Activated CD8-positive, alpha-beta T cell treated with anti-CD3 and anti-CD28 coated beads, Interleukin-2, amount 10 ng/mL, durations not matched to agents 7 days and 5 days (primary cell): Measurements from ENCODE around the gene SAMD14. TPM values are rescaled to one million over a fixed set of nuclear protein-coding genes. Genes with fewer than 3 reads are reported as not detected.

Experiments used
- ATAC-seq: fragments of 150-1000 bp; cut with Tn5 transposase; one replicate; pipeline ENCODE4 v1.10.0; 2021; ENCODE audit warnings: moderate library complexity
- CTCF ChIA-PET: fragments of 350-600 bp; sonication (Branson Sonifier 250); formaldehyde crosslinking; loops from one replicate; lab custom pipeline; 2021; ENCODE audit warnings: antibody characterized with exemption; lab: Charles Lee
- POLR2A ChIA-PET: fragments of 350-600 bp; sonication (Branson Sonifier 250); formaldehyde crosslinking; loops from one replicate; lab custom pipeline; 2021; ENCODE audit warnings: antibody characterized with exemption; lab: Charles Lee
- DNase-seq: peaks from one replicate; pipeline ENCODE4 v3.0.0-alpha.2; 2020
- H3K27ac Mint-ChIP-seq: one replicate; pipeline ENCODE4 v1.8.0; 2021; ENCODE audit warnings: mild to moderate bottlenecking, mixed read lengths
- H3K27me3 Mint-ChIP-seq: one replicate; pipeline ENCODE4 v1.8.0; 2021; ENCODE audit warnings: low read depth, mixed read lengths
- H3K36me3 Mint-ChIP-seq: one replicate; pipeline ENCODE4 v1.8.0; 2021; ENCODE audit warnings: low read depth, mixed read lengths
- H3K4me1 Mint-ChIP-seq: one replicate; pipeline ENCODE4 v1.8.0; 2021; ENCODE audit warnings: low read depth, mixed read lengths
- H3K4me3 Mint-ChIP-seq: one replicate; pipeline ENCODE4 v1.8.0; 2021; ENCODE audit warnings: mild to moderate bottlenecking, mixed read lengths
- H3K9me3 Mint-ChIP-seq: one replicate; pipeline ENCODE4 v1.8.0; 2022; ENCODE audit warnings: mixed read lengths; ENCODE audit not compliant: insufficient read depth
- total RNA-seq, 2 experiments: library from RNA; stranded (reverse); gene quantifications; one replicate each; pipeline ENCODE4 v1.2.3, GENCODE V29; 2021

Gene SAMD14
- total RNA-seq, 2 experiments from 2014 or later, result 0.50 to 0.55 TPM

DNA sequence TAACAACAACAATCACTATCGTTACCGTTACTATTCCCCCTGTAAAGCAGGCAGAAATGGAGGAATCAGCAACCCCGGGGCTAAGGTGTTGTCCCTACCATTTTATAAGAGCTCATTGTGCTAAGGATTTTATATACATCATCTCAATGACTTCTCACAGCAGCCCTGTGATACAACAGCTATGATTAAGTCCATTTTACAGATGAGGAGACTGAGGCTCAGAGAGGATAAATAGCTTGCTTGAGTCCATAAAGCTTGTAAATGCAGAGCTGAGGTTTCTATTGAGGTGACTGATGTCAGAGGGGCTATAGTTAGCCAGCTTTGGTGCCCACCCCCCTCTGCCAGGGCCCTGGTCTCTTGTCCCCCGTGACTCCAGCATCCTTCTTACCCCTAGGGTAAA, 51.5 kb downstream of the SAMD14 start:
- ATAC-seq (no peak), DNase-seq (no peak)
- ChIA-PET CTCF (interaction anchor here (1.2 to 2.4 kb wide), 5 partner anchors 9 to 126 kb away, joined by 3 to 17 read pairs (median 10); partner anchors contain the start of gene ITGA3), POLR2A (no interaction called here)
- Mint-ChIP-seq H3K9me3 (no peaks in the 10 kb centered on the region), H3K4me3 (no peak overlapping the region), H3K36me3 (no peaks in the 10 kb centered on the region), H3K4me1 (no peaks in the 10 kb centered on the region), H3K27me3 (no peaks in the 10 kb centered on the region), H3K27ac (no peak overlapping the region)

DNA sequence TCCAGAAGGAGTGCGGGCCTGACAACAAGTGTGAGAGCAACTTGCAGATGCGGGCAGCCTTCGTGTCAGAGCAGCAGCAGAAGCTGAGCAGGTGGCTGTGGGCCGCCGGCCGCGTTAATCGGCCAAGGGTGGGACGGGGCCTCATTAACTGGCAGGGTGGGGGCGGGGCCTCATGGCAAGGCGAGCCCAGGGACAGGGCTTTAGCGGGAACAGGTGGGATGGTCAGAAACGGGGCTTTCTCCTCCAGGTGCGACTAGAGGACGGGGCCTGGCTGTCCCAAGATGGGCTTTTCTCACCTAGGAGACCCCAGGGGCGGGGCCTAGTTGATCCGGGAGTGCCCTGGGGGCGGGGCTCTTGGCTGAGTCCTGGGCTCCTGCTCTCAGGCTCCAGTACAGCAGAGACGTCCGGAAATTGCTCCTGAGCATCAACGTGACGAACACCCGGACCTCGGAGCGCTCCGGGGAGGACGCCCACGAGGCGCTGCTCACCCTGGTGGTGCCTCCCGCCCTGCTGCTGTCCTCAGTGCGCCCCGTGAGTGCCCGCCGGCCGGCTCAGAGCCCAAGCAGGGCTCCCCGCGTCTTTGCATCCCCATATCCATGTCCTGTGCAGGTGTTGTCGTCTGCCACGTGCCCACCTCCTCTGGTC, 53.2 kb downstream of the SAMD14 start:
- H3K27me3 Mint-ChIP-seq, result no peaks in the 10 kb centered on the region
- H3K4me1 Mint-ChIP-seq, result peaks cover 4% of the 10 kb centered on the region
- no peak overlapping the region for H3K27ac Mint-ChIP-seq
- no peaks in the 10 kb centered on the region for H3K9me3 Mint-ChIP-seq
- H3K36me3 Mint-ChIP-seq, result no peaks in the 10 kb centered on the region
- ATAC-seq (no peak), DNase-seq (no peak)
- no peak overlapping the region for H3K4me3 Mint-ChIP-seq
- CTCF ChIA-PET, result interaction anchor here (1.1 to 2.4 kb wide), 4 partner anchors 11 to 20 kb away, joined by 5 to 17 read pairs (median 11); partner anchors contain the start of gene ITGA3
- POLR2A ChIA-PET, result no interaction called here

DNA sequence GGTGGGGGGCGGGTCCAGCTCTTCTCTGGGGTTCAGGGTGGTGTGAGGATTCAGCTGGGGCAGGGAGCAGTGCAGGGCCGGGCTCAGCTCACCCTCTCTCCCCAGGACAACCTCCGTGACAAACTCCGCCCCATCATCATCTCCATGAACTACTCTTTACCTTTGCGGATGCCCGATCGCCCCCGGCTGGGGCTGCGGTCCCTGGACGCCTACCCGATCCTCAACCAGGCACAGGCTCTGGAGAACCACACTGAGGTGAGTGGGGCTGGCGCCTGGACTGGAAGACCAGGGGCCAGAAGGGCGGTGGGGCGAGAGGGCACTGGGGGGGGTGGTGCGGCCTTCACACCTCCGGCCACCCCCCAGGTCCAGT, 53.8 kb downstream of the SAMD14 start:
- no peak for DNase-seq
- H3K4me3 Mint-ChIP-seq, result no peak overlapping the region
- CTCF ChIA-PET, result interaction anchor here (1.1 kb wide), 1 partner anchor 11 kb away, joined by 5 read pairs; no protein-coding TSS in a partner anchor
- H3K27ac Mint-ChIP-seq, result no peak overlapping the region
- H3K4me1 Mint-ChIP-seq, result peaks cover 4% of the 10 kb centered on the region
- no peaks in the 10 kb centered on the region for H3K9me3 Mint-ChIP-seq
- no peaks in the 10 kb centered on the region for H3K27me3 Mint-ChIP-seq
- no peak for ATAC-seq
- peaks cover 3% of the 10 kb centered on the region for H3K36me3 Mint-ChIP-seq
- POLR2A ChIA-PET, result interaction anchor here (1.1 kb wide), 1 partner anchor 8 kb away, joined by 3 read pairs; no protein-coding TSS in a partner anchor

DNA sequence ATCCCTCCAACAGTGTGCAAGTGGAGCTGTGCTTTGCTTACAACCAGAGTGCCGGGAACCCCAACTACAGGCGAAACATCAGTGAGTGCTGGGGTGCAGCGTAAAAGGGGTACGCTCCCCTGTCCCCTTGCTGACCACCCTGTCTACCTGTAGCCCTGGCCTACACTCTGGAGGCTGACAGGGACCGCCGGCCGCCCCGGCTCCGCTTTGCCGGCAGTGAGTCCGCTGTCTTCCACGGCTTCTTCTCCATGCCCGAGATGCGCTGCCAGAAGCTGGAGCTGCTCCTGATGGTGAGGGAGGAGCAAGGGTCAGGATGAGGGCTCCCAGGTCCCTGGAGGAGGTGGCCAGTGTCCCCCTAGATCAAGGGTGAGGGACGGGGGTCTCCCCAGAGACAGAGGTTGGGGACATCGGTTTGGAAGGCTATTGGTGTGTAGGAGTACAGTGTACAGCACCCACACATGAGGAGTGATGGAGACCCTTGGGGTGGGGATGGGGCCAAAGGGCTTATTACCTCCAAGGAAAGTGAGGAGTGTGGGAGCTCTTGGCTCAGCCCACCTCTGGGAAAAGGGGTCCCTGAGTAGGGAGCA, 54.4 kb downstream of the SAMD14 start:
- no peak overlapping the region for H3K27ac Mint-ChIP-seq
- CTCF ChIA-PET, result interaction anchor here (1.1 kb wide), 1 partner anchor 12 kb away, joined by 5 read pairs; no protein-coding TSS in a partner anchor

DNA sequence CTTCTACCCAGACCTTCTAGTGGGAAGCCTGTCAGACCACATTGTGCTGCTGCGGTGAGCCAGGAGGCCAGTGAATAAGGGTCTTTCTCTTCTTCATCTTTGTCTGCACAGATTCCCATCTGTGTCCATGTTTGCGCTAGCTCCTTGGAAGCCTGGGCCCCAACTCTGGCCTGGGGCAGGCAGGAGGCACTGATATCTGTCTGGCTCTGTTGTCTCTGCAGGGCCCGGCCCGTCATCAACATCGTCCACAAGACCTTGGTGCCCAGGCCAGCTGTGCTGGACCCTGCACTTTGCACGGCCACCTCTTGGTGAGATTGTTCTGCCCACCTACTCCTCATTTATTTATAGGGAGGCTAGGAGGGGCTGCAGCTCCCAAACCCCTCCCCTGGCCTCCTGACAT, 55.7 kb downstream of the SAMD14 start:
- ATAC-seq, result no peak
- H3K36me3 Mint-ChIP-seq, result peaks cover 6% of the 10 kb centered on the region
- no peak for DNase-seq
- H3K4me1 Mint-ChIP-seq, result peaks cover 4% of the 10 kb centered on the region
- ChIA-PET POLR2A (no interaction called here), CTCF (interaction anchor here (1.1 to 2.8 kb wide), 2 partner anchors 13 to 20 kb away, joined by 6 to 12 read pairs; partner anchors contain the start of gene PDK2)
- H3K9me3 Mint-ChIP-seq, result no peaks in the 10 kb centered on the region
- no peak overlapping the region for H3K4me3 Mint-ChIP-seq
- no peak overlapping the region for H3K27ac Mint-ChIP-seq
- no peaks in the 10 kb centered on the region for H3K27me3 Mint-ChIP-seq

More for the DNA sequence above, 54.4 kb downstream of the SAMD14 start:
- no peak for DNase-seq
- Mint-ChIP-seq H3K4me1 (peaks cover 4% of the 10 kb centered on the region), H3K9me3 (no peaks in the 10 kb centered on the region), H3K4me3 (no peak overlapping the region), H3K27me3 (no peaks in the 10 kb centered on the region), H3K36me3 (peaks cover 6% of the 10 kb centered on the region)
- no peak for ATAC-seq
- POLR2A ChIA-PET, result interaction anchor here (1.1 kb wide), 1 partner anchor 9 kb away, joined by 3 read pairs; no protein-coding TSS in a partner anchor

DNA sequence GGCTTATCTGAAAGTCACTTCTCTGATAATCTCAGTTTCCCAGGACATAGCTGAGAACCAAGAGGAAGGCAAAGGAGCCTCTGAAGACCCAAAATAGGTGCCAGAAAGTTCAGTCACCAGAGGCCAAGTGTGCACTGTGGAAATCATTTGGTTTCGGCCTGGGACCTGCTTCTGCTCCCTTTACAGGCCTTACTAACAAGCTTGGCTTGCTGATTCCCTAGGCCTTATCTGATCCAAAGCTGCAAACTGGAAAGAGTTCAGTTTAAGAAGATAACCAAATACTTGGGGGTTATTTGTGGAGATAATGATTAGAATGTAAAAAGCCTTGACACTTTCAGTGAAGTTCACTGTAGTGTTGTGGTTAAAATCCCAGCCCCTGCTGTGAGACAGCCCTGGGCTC, 57.0 kb downstream of the SAMD14 start:
- ATAC-seq (no peak), DNase-seq (no peak)
- Mint-ChIP-seq H3K4me3 (no peak overlapping the region), H3K4me1 (peaks cover 4% of the 10 kb centered on the region), H3K9me3 (no peaks in the 10 kb centered on the region), H3K36me3 (peaks cover 6% of the 10 kb centered on the region), H3K27ac (no peak overlapping the region), H3K27me3 (no peaks in the 10 kb centered on the region)
- POLR2A ChIA-PET, result no interaction called here
- CTCF ChIA-PET, result interaction anchor here (2.1 to 2.8 kb wide), 2 partner anchors 14 to 16 kb away, joined by 6 to 12 read pairs; partner anchors contain the start of gene ITGA3

DNA sequence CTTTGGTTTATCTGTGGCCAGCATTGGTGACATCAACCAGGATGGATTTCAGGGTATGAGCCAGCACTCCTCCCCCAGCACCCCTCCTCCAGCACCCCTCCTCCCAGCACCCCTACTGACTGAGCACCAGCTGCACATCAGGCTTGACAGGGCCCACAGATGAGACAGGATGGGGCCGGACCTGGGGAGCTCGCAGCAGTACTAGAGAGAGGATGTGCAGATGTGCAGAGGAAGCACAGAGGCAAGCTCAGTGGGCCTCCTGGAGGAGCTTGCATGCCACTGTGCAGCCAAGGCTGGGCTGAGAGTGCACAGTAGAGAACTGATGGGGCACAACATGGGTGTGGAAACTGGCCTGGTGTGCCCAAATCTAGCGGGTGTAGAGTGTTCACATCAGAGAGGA, 57.8 kb downstream of the SAMD14 start:
- peaks cover 4% of the 10 kb centered on the region for H3K4me1 Mint-ChIP-seq
- ChIA-PET CTCF (interaction anchor here (0.6 to 2.8 kb wide), 3 partner anchors 15 to 45 kb away, joined by 4 to 12 read pairs (median 6); partner anchors contain the start of gene ITGA3), POLR2A (interaction anchor here (0.7 kb wide), 2 partner anchors 20 to 173 kb away, joined by 3 read pairs; no protein-coding TSS in a partner anchor)
- H3K27ac Mint-ChIP-seq, result no peak overlapping the region
- ATAC-seq (peak; percentile 44), DNase-seq (no peak)
- H3K9me3 Mint-ChIP-seq, result no peaks in the 10 kb centered on the region
- H3K27me3 Mint-ChIP-seq, result no peaks in the 10 kb centered on the region
- no peak overlapping the region for H3K4me3 Mint-ChIP-seq
- peaks cover 6% of the 10 kb centered on the region for H3K36me3 Mint-ChIP-seq

DNA sequence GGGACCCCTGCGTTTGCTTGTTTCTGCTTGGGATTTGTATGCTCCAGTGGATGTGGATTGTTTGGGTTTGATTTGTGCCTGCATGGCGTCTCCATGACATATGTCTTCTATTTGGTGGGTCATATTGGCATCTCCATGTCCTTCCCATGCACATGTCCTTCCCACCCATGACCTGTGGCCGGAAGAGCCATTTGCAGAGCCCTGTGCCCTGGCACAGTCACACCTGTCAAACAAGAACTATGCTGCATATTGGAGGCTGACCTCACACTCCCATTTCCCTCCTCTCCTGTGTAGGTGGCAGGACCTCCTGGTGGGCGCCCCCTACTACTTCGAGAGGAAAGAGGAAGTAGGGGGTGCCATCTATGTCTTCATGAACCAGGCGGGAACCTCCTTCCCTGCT, 58.3 kb downstream of the SAMD14 start:
- Mint-ChIP-seq H3K4me1 (peaks cover 4% of the 10 kb centered on the region), H3K27ac (no peak overlapping the region), H3K27me3 (no peaks in the 10 kb centered on the region), H3K9me3 (no peaks in the 10 kb centered on the region), H3K4me3 (no peak overlapping the region), H3K36me3 (peaks cover 6% of the 10 kb centered on the region)
- ATAC-seq (no peak), DNase-seq (no peak)
- CTCF ChIA-PET, result interaction anchor here (2.1 kb wide), 1 partner anchor 15 kb away, joined by 6 read pairs; the partner anchor contains the start of gene ITGA3
- POLR2A ChIA-PET, result interaction anchor here (0.7 kb wide), 1 partner anchor 173 kb away, joined by 3 read pairs; no protein-coding TSS in a partner anchor

DNA sequence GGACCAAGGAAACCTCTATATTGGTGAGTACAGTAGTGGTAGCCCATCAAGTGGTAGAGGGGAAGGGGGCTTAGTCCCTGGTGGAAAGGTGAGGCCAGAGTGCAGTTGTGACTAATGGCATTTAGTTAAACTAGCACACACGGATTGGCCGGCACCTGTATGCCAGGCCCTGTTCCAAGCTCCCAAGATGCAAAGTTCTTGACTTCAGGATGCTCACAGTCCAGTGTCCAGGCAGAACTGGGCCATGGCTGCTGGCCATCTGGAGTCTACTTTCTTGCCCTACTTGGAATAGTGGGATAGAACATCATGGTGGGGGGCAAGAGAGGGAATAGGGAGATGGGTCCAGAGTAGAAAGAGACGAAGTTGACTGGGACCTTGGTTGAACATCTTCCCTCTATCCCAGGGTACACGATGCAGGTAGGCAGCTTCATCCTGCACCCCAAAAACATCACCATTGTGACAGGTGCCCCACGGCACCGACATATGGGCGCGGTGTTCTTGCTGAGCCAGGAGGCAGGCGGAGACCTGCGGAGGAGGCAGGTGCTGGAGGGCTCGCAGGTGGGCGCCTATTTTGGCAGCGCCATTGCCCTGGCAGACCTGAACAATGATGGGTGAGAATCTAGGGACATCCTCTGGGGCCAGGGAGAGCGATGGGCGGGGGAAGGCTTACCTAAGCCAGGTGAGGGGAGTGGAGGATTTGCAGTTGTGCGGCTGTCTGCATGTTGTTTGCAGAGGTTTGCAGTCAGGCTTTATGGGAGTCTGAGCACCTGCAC, 58.9 kb downstream of the SAMD14 start:
- ChIA-PET POLR2A (no interaction called here), CTCF (interaction anchor here (1.8 kb wide), 1 partner anchor 14 kb away, joined by 5 read pairs; no protein-coding TSS in a partner anchor)
- DNase-seq (no peak), ATAC-seq (no peak)
- H3K4me3 Mint-ChIP-seq, result no peak overlapping the region
- H3K36me3 Mint-ChIP-seq, result peaks cover 6% of the 10 kb centered on the region
- H3K27ac Mint-ChIP-seq, result no peak overlapping the region
- no peaks in the 10 kb centered on the region for H3K9me3 Mint-ChIP-seq
- H3K27me3 Mint-ChIP-seq, result no peaks in the 10 kb centered on the region
- peaks cover 4% of the 10 kb centered on the region for H3K4me1 Mint-ChIP-seq

DNA sequence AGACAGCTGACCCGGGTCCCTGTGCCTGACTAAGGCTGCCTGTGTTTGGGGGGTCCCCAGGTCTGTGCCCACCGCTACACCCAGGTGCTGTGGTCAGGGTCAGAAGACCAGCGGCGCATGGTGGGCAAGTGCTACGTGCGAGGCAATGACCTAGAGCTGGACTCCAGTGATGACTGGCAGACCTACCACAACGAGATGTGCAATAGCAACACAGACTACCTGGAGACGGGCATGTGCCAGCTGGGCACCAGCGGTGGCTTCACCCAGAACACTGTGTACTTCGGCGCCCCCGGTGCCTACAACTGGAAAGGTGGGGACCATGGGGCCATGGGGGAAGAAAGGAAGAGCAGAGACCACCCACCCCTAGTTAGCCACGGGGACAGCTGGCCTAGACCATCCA, 62.0 kb downstream of the SAMD14 start:
- peaks cover 4% of the 10 kb centered on the region for H3K4me1 Mint-ChIP-seq
- no peak overlapping the region for H3K27ac Mint-ChIP-seq
- peaks cover 6% of the 10 kb centered on the region for H3K36me3 Mint-ChIP-seq
- no peaks in the 10 kb centered on the region for H3K9me3 Mint-ChIP-seq
- no peaks in the 10 kb centered on the region for H3K27me3 Mint-ChIP-seq
- no peak for DNase-seq
- ChIA-PET POLR2A (interaction anchor here (0.6 kb wide), 1 partner anchor 62 kb away, joined by 3 read pairs; no protein-coding TSS in a partner anchor), CTCF (interaction anchor here (0.6 to 2.8 kb wide), 4 partner anchors 11 to 70 kb away, joined by 3 to 14 read pairs (median 7); partner anchors contain the start of genes ITGA3 and PDK2)
- no peak overlapping the region for H3K4me3 Mint-ChIP-seq
- no peak for ATAC-seq

DNA sequence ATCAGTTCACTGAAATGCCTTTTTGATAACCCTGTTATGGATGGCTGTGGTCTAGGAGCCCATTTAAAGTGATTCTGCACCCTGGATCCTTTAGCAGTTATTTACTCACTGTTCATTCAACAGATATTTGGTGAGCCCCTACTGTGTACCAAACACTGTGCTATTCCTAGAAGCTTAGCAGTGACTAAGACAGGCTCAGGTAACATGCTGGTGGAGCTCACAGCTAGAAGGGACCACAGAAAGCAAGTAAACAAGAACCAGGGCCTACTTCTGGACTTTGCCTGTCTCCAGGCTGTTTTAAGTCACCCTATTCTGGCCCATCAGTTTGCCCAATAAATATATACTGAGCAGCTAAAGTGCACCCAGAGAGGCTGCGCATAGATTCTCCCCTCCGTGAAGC, 63.0 kb downstream of the SAMD14 start:
- no peak for DNase-seq

More for the DNA sequence above, 63.0 kb downstream of the SAMD14 start:
- ATAC-seq, result no peak
- Mint-ChIP-seq H3K27ac (no peak overlapping the region), H3K36me3 (peaks cover 6% of the 10 kb centered on the region), H3K9me3 (no peaks in the 10 kb centered on the region), H3K4me1 (peaks cover 1% of the 10 kb centered on the region), H3K27me3 (no peaks in the 10 kb centered on the region), H3K4me3 (no peak overlapping the region)
- POLR2A ChIA-PET, result no interaction called here
- CTCF ChIA-PET, result interaction anchor here (0.6 to 2.8 kb wide), 8 partner anchors 10 to 115 kb away, joined by 3 to 14 read pairs (median 4); partner anchors contain the start of genes ITGA3 and PDK2
